Natural killer cell (primary cell): ENCODE data around the gene DRAM2. TPM values are rescaled to one million over a fixed set of nuclear protein-coding genes. Genes with fewer than 3 reads are reported as not detected.
A peak's percentile ranks its signal among the peaks of the same experiment; 100 is the strongest.

ENCODE experiments used
- ATAC-seq, 3 donors: fragments of 150-1000 bp in 2 of 3; fragments of 200-7000 bp in 1 of 3; cut with Tn5 transposase; 1 replicate in 1 of 3; 2 replicates in 2 of 3; pipeline ENCODE4 v1.10.0; 2021; ENCODE audit warnings: mild to moderate bottlenecking in 2 of 3, moderate library complexity in 2 of 3
- DNase-seq, 2 donors: peaks; one replicate each; pipeline versions ENCODE4 v3.0.0 to v3.0.0-alpha.2; 2013 to 2021; ENCODE audit warnings: mixed read lengths in 1 of 2
- H3K27ac ChIP-seq: one replicate; pipeline ENCODE4 v1.5.1; 2013; ENCODE audit warnings: mild to moderate bottlenecking, low read length
- H3K27me3 ChIP-seq: one replicate; pipeline ENCODE4 v1.6.1; 2013; ENCODE audit warnings: low read length; ENCODE audit not compliant: control insufficient read depth, insufficient read depth
- H3K36me3 ChIP-seq: one replicate; pipeline ENCODE4 v1.6.1; 2013; ENCODE audit warnings: low read length; ENCODE audit not compliant: control insufficient read depth, insufficient read depth
- H3K4me1 ChIP-seq: one replicate; pipeline ENCODE4 v1.6.1; 2013; ENCODE audit warnings: low read length; ENCODE audit not compliant: control insufficient read depth, insufficient read depth
- H3K4me3 ChIP-seq: one replicate; pipeline ENCODE4 v1.5.1; 2013; ENCODE audit warnings: low read length
- H3K9me3 ChIP-seq: one replicate; pipeline ENCODE4 v1.6.1; 2013; ENCODE audit warnings: low read length; ENCODE audit not compliant: control insufficient read depth, insufficient read depth
- H3K27ac Mint-ChIP-seq, 2 donors: one replicate each; pipeline ENCODE4 v1.8.0; 2022; ENCODE audit warnings: mild to moderate bottlenecking in 2 of 2, mixed read lengths in 2 of 2, moderate library complexity in 1 of 2
- H3K27me3 Mint-ChIP-seq, 2 donors: one replicate each; pipeline ENCODE4 v1.8.0; 2022; ENCODE audit warnings: low read depth in 2 of 2, mixed read lengths in 2 of 2
- H3K36me3 Mint-ChIP-seq: one replicate; pipeline ENCODE4 v1.8.0; 2022; ENCODE audit warnings: mixed read lengths
- H3K4me1 Mint-ChIP-seq, 2 donors: one replicate each; pipeline ENCODE4 v1.8.0; 2022; ENCODE audit warnings: mixed read lengths in 2 of 2
- H3K4me3 Mint-ChIP-seq: one replicate; pipeline ENCODE4 v1.8.0; 2022; ENCODE audit warnings: mild to moderate bottlenecking, moderate library complexity, mixed read lengths
- H3K9me3 Mint-ChIP-seq, 2 donors: one replicate each; pipeline ENCODE4 v1.8.0; 2022; ENCODE audit warnings: mixed read lengths in 2 of 2
- WGBS: methylation state at CpG from one replicate; pipeline ENCODE4 v1.1.7; 2013; ENCODE audit warnings: missing lambda C conversion rate; ENCODE audit not compliant: insufficient coverage; 5-methylcytosine and 5-hydroxymethylcytosine counted together
- intact Hi-C: fragments of 100-400 bp; cut with micrococcal nuclease; formaldehyde crosslinking; loops from one replicate; pipeline ENCODE4 v1.14.2; 2022
- total RNA-seq, 4 donors: library from RNA; stranded (reverse); fragments of 120-200 nt in 1 of 4; gene quantifications; one replicate each; pipeline versions ENCODE4 v1.2.3 to v1.2.4, GENCODE V29; 2013 to 2022
- TF ChIP-seq, protein P1 (sequence below): fragments of 200-600 bp; IDR thresholded peaks from one replicate; pipeline ENCODE4 v1.8.0; 2022; ENCODE audit warnings: antibody characterized with exemption

The DRAM2 gene
- total RNA-seq, 3 donors from 2014 or later (not counting 1 experiment from before 2014, with no cell fraction given) = 35.8 to 40.8 (median 36.4) TPM

DNA sequence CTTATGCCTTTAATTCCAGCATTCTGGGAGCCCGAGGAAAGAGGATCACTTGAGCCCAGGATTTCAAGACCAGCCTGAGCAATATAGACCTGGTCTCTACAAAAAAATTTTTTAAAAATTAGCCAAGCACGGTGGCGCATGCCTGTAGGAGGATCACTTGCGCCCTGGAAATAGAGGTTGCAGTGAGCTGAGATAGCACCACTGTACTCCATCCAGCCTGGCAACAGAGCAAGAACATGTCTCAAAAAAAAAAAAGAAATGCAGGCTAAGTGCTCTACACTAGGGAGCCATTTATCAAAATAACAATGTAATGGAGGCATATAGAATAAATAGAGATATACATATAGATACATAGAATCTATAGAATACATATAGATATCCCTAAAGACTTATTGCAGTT lies 23.5 kb upstream of the DRAM2 start:
- DNase-seq (no peak), ATAC-seq (no peak)
- H3K27me3 Mint-ChIP-seq = no peaks in the 10 kb centered on the region
- no peak overlapping the region for H3K27ac ChIP-seq
- WGBS = 98% methylated on average over 4 of the region's 4 CpGs
- H3K4me3 Mint-ChIP-seq = no peak overlapping the region
- no peaks in the 10 kb centered on the region for H3K9me3 Mint-ChIP-seq
- no peaks in the 10 kb centered on the region for H3K9me3 ChIP-seq
- peaks cover 6% of the 10 kb centered on the region for H3K36me3 Mint-ChIP-seq
- H3K4me3 ChIP-seq = no peak overlapping the region
- intact Hi-C loops = no loop called here
- TF ChIP-seq, protein P1, sequence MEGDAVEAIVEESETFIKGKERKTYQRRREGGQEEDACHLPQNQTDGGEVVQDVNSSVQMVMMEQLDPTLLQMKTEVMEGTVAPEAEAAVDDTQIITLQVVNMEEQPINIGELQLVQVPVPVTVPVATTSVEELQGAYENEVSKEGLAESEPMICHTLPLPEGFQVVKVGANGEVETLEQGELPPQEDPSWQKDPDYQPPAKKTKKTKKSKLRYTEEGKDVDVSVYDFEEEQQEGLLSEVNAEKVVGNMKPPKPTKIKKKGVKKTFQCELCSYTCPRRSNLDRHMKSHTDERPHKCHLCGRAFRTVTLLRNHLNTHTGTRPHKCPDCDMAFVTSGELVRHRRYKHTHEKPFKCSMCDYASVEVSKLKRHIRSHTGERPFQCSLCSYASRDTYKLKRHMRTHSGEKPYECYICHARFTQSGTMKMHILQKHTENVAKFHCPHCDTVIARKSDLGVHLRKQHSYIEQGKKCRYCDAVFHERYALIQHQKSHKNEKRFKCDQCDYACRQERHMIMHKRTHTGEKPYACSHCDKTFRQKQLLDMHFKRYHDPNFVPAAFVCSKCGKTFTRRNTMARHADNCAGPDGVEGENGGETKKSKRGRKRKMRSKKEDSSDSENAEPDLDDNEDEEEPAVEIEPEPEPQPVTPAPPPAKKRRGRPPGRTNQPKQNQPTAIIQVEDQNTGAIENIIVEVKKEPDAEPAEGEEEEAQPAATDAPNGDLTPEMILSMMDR = no peak
- H3K27ac Mint-ChIP-seq = no peak overlapping the region
- no peaks in the 10 kb centered on the region for H3K27me3 ChIP-seq
- H3K36me3 ChIP-seq = peaks cover 62% of the 10 kb centered on the region
- no peaks in the 10 kb centered on the region for H3K4me1 ChIP-seq
- H3K4me1 Mint-ChIP-seq = peaks cover 5 to 17% of the 10 kb centered on the region in 2 donors

- no peaks in the 10 kb centered on the region for H3K27me3 Mint-ChIP-seq
- 100% methylated on average over 1 of the region's 2 CpGs for WGBS
Observed at GRCh38 chr1:111162488-111162880, 22.6 kb upstream of the DRAM2 start.

DNA sequence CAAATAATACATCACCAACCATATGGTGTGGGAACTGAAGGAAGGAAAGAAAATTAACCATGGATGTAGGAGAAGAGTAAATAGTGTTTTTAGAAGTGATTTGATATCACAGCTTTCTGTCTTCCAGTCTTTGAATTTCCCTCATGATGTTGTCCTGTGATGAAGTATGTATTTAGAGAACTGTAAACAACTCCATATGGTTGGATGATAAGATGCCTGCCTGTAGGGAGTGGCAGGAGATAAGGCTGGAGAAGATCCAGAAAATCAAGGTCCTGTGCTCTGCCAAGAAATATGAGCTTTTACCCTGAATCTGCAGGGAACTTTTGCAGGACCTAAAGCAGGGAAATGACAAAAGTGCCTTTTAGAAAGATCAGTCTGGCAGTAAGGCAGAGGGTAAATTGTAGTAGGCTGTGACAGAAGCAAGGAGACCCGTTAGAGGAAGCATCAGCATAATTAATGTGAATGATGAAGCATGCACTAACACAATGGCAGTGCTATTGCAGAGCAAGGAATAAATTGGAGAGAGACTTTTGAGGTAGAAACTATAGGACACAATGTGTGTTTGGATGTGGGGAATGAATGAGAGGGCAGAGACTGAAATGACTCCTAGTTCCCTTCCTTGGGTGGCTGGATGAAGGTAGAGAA lies 22.1 kb upstream of the DRAM2 start:
- Mint-ChIP-seq H3K9me3 (no peaks in the 10 kb centered on the region), H3K36me3 (no peaks in the 10 kb centered on the region), H3K27me3 (no peaks in the 10 kb centered on the region), H3K27ac (peak overlapping the region in 1 of 2 donors; percentile 1), H3K4me1 (peaks cover 0 to 17% of the 10 kb centered on the region in 2 donors), H3K4me3 (no peak overlapping the region)
- Histone ChIP-seq H3K4me1 (no peaks in the 10 kb centered on the region), H3K4me3 (no peak overlapping the region), H3K27ac (no peak overlapping the region), H3K36me3 (peaks cover 55% of the 10 kb centered on the region), H3K9me3 (no peaks in the 10 kb centered on the region), H3K27me3 (no peaks in the 10 kb centered on the region)
- TF ChIP-seq, protein P1 = no peak
- ATAC-seq = no peak
- intact Hi-C loops = no loop called here
- no peak for DNase-seq
- WGBS = 79% methylated on average over 1 of the region's 1 CpG

More at GRCh38 chr1:111162488-111162880, 22.6 kb upstream of the DRAM2 start:
- peaks cover 0 to 17% of the 10 kb centered on the region in 2 donors for H3K4me1 Mint-ChIP-seq
- Histone ChIP-seq H3K27ac (no peak overlapping the region), H3K27me3 (no peaks in the 10 kb centered on the region), H3K36me3 (peaks cover 58% of the 10 kb centered on the region), H3K4me3 (no peak overlapping the region), H3K4me1 (no peaks in the 10 kb centered on the region), H3K9me3 (no peaks in the 10 kb centered on the region)
- DNase-seq (no peak), ATAC-seq (no peak)
- no peak overlapping the region for H3K4me3 Mint-ChIP-seq
- peak overlapping the region in 1 of 2 donors; percentile 1 for H3K27ac Mint-ChIP-seq
- no peaks in the 10 kb centered on the region for H3K9me3 Mint-ChIP-seq
- intact Hi-C loops = no loop called here
- TF ChIP-seq, protein P1 = no peak
- no peaks in the 10 kb centered on the region for H3K36me3 Mint-ChIP-seq

- ATAC-seq (no peak), DNase-seq (no peak)
- Mint-ChIP-seq H3K27ac (no peak overlapping the region), H3K4me1 (peaks cover 34 to 40% of the 10 kb centered on the region in 2 donors), H3K9me3 (no peaks in the 10 kb centered on the region), H3K36me3 (peaks cover 17% of the 10 kb centered on the region), H3K4me3 (no peak overlapping the region), H3K27me3 (no peaks in the 10 kb centered on the region)
- H3K36me3 ChIP-seq = peaks cover 59% of the 10 kb centered on the region
- 100% methylated on average over 1 of the region's 2 CpGs for WGBS
- no peaks in the 10 kb centered on the region for H3K27me3 ChIP-seq
- intact Hi-C loops = no loop called here
- H3K9me3 ChIP-seq = no peaks in the 10 kb centered on the region
- no peaks in the 10 kb centered on the region for H3K4me1 ChIP-seq
- TF ChIP-seq, protein P1 = no peak
- H3K4me3 ChIP-seq = no peak overlapping the region
- no peak overlapping the region for H3K27ac ChIP-seq
Observed at GRCh38 chr1:111157431-111157830, 17.5 kb upstream of the DRAM2 start.
